EL (cell line): ENCODE data around the gene SEMA6A.

Experiments
- DNase-seq: peaks from one replicate; pipeline ENCODE4 v3.0.0-alpha.2; 2016

SEMA6A gene

DNA sequence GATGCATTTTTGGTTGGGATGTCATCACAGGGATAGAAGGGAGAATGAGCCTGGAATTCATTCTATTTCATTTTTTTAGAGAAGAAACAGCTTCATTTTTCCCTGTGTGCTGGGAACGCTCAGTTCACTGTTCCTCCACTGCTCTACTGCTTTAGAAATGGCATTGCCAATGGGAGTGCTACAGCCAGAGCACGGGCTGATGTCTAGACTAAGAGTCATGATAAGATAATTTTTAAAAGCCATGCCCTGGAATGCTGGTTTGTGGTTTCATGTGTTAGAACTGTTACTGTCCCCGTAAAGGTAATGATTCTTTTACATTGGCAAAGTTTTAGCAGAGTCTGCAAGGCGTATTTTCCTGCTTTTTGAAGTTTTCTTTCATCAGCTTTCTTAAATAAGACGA, 119.6 kb downstream of the SEMA6A start:
- DNase-seq: peak; percentile 37

- DNase-seq: peak; percentile 90
These were observed 120.2 kb downstream of the SEMA6A start for GRCh38 chr5:116454417-116454927.

DNA sequence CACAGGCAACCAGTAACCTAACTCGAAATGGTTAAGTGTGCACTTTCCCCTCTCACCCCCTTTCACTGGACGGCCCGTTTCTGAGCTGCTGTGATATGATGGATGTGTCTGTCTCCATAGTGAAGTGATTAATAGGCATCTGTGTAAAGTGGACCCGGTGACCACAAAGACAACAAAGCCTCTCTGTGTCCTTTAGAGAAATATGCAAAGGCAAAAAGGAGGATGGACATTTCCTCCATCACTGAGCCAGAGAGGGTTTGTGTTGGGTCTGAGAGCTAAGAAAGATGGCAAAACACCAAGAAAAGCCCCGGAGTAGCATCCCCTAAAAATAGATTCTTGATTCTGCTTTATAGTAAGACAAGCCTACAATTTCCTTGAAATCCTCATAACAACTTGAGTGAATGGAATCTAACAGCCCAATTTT, 120.6 kb downstream of the SEMA6A start:
- DNase-seq: no peak

DNA sequence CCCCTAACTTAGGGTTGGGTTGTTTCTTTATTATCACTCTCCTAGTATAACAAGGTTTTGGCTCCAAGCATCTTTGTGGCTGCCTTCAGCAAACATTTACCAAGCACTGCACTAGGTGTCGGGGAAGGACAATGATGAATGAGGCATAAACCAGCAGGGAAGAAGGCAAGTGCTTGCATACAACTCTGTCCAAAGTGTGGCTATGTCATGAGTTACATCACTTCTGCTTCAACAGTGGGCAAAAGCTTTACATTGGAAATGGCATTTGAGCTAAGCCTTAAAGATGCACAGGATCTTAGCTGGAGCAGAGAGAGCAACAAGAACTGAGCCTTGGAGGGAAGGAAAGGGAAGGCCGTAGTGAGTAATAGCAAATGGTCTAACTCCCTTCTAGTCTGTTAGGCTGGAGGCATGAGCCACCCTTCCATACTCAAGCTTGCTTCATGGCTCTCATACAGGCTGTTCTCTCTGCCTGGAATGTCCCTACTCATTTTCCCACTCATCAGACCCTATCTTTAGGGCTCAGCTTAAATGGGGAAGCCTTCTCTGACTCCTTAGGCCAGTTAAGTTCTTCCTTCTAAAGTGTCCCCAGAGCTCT, 121.8 kb downstream of the SEMA6A start:
- DNase-seq: no peak

GRCh38 chr5:116451905-116452450, 122.6 kb downstream of the SEMA6A start:
- DNase-seq: no peak

GRCh38 chr5:116451066-116451465, 123.6 kb downstream of the SEMA6A start:
- DNase-seq: no peak

DNA sequence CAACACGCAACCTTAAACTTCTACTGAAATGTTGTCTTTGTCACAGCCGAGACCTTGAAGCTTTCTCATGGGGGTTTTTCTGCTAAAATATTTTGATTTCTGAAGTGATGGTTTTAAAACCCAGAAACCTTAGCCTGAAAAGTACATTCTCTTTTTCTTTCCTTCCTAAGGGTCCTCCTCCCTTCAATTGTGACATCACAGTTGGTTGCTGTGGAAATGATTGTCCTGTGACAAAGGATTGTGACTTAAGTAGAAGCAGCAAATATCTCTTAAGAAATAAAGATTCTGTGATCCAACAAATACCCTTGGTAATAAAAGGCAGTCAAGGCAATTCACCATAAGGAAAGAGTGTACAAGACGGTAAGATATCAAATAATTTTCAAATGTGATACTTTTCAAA, 125.2 kb downstream of the SEMA6A start:
- no peak for DNase-seq

- DNase-seq: no peak
These were observed 125.7 kb downstream of the SEMA6A start for GRCh38 chr5:116448870-116449427.

GRCh38 chr5:116448450-116448849, 126.2 kb downstream of the SEMA6A start:
- DNase-seq: no peak

- no peak for DNase-seq
These were observed 128.1 kb downstream of the SEMA6A start for GRCh38 chr5:116446356-116447005.

DNA sequence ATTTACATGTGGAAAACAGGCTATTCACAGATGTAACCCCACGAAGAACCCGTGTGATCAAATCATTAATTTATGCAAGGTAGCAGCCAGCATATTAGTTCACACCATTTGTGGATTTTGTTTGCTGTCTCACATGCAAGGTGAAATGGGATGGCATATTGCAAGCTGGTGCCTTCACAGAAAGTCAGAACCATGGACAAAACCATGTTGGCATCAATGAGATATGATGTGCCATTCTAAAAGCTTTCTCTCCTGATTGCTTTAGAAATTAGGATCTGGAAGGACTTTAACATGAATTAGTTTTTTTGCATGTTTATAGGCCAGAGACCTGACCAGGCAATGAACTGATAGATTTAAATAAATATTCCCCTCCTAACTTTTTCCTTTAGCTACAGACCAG, 129.3 kb downstream of the SEMA6A start:
- DNase-seq: no peak

- DNase-seq: no peak
These were observed 130.0 kb downstream of the SEMA6A start for GRCh38 chr5:116444373-116445295.

GRCh38 chr5:116442931-116443551, 131.6 kb downstream of the SEMA6A start:
- no peak for DNase-seq

DNA sequence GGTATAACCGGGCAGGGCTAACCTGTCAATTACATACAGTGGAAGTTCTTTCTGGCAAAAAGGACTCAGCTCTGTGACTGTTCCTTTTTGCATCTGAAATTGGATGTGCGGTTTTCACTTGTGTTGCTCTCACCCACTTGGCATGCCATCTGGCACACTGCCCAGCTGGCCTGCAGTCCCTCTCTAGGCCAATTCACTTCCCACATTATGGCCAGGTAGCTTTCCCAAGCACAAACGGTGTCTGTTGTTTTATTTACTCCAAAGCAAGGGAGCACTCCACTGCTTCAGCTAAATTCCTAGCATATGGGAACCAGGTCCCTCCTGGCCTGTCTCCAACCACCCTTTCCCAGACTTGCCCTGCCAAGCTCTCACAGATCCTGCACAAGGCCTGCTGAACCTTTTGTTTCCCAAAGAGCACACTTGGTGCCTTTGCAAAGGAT, 132.5 kb downstream of the SEMA6A start:
- peak; percentile 48 for DNase-seq

GRCh38 chr5:116441223-116441622, 133.4 kb downstream of the SEMA6A start:
- no peak for DNase-seq

- DNase-seq: no peak
These were observed 134.1 kb downstream of the SEMA6A start for GRCh38 chr5:116440457-116441001.

DNA sequence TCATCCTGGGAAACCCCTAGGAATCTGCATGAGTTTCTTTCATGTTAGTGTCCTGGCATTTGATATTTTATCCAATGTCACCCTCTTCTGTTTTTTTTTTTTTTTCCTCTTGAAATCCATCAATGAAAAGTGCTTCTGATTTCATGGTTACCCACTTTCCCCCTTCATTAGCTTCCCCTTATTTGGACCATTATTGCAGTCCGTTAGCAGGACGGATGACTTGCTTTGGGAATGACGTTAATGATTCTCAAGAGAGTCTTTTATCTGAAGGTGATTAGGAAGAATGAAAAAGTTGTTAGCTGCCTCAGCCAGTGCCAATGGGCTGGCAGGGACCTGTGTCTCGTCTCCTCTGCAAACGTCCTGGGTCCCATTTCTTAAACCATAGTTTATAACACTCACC, 134.7 kb downstream of the SEMA6A start:
- DNase-seq: no peak

- no peak for DNase-seq
These were observed 135.6 kb downstream of the SEMA6A start for GRCh38 chr5:116438979-116439554.

DNA sequence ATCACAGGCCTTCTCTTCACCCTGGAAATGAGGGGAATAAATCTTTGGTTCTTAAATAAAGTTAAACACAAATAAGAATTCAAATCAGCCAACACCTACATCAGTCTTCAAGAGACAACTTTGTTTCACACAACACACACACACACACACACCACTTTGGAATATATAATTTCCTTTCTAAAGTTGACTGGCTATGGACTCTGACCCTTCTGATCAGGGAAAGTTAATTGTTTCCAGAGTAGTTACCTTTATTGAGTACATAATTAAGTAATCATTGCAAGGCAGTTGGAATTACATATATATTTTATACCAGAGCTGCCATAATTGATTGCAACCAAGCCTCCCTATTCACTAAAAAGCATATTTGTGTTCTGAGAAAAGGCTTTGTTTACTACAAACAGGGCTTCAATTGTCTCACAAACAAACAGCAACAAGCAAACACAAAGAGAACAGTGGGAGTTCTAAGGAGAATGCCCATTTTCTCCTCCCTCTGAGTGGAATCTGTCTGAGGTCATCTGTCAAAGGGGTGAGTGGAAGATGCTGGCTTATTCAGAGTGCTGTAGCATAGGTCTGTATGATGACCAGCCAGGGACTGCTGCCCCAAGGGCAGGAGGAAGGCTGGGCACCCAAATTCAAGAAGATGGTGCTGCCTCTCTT, 136.6 kb downstream of the SEMA6A start:
- no peak for DNase-seq

- no peak for DNase-seq
These were observed 137.3 kb downstream of the SEMA6A start for GRCh38 chr5:116437351-116437705.

- DNase-seq: no peak
These were observed 137.8 kb downstream of the SEMA6A start for GRCh38 chr5:116436674-116437350.
